B cell (primary cell): Measurements from ENCODE around the gene PDGFA.

Experiments used
- EZH2 ChIP-seq: IDR thresholded peaks from 2 replicates; pipeline ENCODE4 v1.6.1; 2012; ENCODE audit warnings: borderline replicate concordance, low read depth, mild to moderate bottlenecking, moderate library complexity, low read length; ENCODE audit not compliant: insufficient read depth, poor library complexity, severe bottlenecking
- TF ChIP-seq, protein P1 (sequence below): fragments of 200-600 bp; IDR thresholded peaks from one replicate; pipeline ENCODE4 v1.8.0; 2022; ENCODE audit warnings: antibody characterized with exemption, mild to moderate bottlenecking

DNA sequence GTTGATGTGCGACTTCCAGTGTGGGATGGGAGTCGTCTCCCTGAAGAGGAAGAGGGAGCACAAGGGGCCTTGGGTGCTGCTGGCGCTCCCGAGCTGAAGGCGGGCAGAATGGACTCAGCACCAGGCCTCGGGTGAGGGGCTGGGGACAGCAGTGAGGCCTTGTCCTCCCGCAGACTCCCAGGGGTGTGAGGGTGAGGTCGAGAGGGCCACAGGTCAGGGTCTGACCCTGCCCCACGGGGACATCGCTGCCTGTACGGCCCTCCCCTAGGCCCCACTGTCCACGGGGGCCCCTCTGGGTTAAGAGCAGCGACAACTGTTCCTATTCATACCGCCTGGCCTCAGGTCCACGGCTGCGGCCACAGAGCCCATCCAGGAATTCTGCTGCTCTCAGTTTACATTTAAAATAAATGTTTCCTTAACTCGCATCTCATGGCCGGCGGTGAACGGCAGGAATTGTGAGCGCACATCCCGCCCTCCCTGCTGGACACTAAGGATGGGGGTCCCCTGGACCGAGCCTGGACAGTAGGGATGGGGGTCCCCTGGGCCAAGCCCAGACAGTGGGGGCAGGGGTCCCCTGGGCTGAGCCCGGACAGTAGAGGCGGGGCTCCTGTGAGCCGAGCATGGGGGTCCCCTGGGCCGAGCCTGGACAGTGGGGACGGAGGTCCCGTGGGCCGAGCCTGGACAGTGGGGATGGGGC, 61.7 kb downstream of the PDGFA start:
- TF ChIP-seq, protein P1, sequence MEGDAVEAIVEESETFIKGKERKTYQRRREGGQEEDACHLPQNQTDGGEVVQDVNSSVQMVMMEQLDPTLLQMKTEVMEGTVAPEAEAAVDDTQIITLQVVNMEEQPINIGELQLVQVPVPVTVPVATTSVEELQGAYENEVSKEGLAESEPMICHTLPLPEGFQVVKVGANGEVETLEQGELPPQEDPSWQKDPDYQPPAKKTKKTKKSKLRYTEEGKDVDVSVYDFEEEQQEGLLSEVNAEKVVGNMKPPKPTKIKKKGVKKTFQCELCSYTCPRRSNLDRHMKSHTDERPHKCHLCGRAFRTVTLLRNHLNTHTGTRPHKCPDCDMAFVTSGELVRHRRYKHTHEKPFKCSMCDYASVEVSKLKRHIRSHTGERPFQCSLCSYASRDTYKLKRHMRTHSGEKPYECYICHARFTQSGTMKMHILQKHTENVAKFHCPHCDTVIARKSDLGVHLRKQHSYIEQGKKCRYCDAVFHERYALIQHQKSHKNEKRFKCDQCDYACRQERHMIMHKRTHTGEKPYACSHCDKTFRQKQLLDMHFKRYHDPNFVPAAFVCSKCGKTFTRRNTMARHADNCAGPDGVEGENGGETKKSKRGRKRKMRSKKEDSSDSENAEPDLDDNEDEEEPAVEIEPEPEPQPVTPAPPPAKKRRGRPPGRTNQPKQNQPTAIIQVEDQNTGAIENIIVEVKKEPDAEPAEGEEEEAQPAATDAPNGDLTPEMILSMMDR = no peak
- TF ChIP-seq EZH2 = no peak
